ENCODE data around the gene CARNS1.

The CARNS1 gene

DNA sequence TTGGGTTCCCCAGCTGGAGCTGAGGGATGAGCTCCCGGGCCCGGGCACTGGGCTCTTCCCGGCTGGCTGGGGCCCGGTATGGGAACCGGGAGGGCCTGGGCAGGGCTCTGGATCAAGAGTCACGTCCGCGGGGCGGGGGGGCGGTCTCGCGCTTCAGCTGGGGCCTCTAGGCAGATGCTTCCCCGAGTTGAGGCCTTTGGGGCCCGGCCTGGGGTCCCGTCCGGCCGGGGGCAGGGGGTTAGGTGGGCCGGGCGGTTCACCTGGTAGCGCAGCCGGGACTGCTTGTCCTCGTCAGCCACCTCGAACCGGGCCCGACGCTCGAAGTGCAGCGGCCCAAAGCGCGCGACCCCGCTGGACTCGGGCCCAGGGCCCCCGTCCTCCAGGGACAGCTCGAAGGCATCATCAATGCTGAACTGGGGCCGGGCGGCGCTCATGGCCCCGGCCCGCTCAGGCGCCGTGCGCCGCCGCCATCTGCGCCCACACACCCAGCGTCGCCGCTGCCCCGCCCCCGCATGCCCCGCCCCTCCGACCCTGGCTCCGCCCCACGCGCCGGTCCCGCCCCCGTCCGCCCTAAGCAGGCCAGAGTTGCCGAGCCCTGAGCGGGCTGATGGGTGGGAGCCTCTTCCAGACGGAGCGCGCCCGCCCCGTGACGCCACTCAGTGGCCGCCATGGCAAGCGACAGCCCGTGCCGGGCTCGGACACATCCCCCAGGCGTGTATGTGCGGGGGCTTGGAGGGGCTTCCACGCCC lies 53.5 kb downstream of the CARNS1 start, which contains the start of gene TMEM134:
TMEM134 (minus strand) TSS at position 493 of the 749 bp plus-strand sequence; CDS start at position 434, 59 bp downstream.
- DNase-seq, result peak; percentile 89

DNA sequence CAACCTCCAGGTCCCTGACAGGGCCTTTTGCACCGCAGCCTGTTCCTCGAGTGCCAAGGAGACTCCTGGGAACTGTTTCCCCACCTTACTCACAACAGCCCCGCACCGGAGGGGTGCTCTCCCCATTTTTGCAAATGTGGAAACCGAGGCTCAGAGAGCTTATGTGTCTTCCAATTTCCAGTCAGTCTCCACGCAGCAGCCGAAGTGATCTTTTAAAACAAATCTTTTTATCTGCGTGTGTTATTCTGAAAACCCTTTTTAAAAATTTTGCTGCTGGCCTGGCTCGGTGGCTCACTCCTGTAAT lies 54.0 kb downstream of the CARNS1 start:
- DNase-seq, result no peak

GRCh38 chr11:67470337-67471002 lies 55.0 kb downstream of the CARNS1 start:
- no peak for DNase-seq

GRCh38 chr11:67472882-67473281 lies 57.4 kb downstream of the CARNS1 start:
- no peak for DNase-seq
